Measurements from ENCODE around the gene HSPB7.
"Not testable (repeated sequence)": the region's sequence is repeated elsewhere in the genome, so short reads cannot be mapped to it uniquely, and the experiment has no call there.

Gene HSPB7

GRCh38 chr1:16005597-16005996 lies 12.2 kb downstream of the HSPB7 start:
- DNase-seq = no peak

GRCh38 chr1:16001274-16001673 lies 16.6 kb downstream of the HSPB7 start:
- DNase-seq = not testable (repeated sequence)

- no peak for DNase-seq
These were observed 18.9 kb downstream of the HSPB7 start for GRCh38 chr1:15998929-15999328.

GRCh38 chr1:15997637-15998280 lies 20.1 kb downstream of the HSPB7 start:
- DNase-seq = no peak

GRCh38 chr1:15997076-15997585 lies 20.7 kb downstream of the HSPB7 start:
- DNase-seq = no peak

- DNase-seq = no peak
These were observed 23.1 kb downstream of the HSPB7 start for GRCh38 chr1:15994590-15995351.

GRCh38 chr1:15994081-15994480 lies 23.8 kb downstream of the HSPB7 start:
- DNase-seq = no peak

GRCh38 chr1:15993666-15994065 lies 24.2 kb downstream of the HSPB7 start:
- no peak for DNase-seq

GRCh38 chr1:15992582-15993500 lies 25.0 kb downstream of the HSPB7 start:
- no peak for DNase-seq

- no peak for DNase-seq
These were observed 25.7 kb downstream of the HSPB7 start for GRCh38 chr1:15992187-15992553.

GRCh38 chr1:15991427-15992186 lies 26.2 kb downstream of the HSPB7 start:
- DNase-seq = no peak

- DNase-seq = no peak
These were observed 28.1 kb downstream of the HSPB7 start for GRCh38 chr1:15989776-15990175.

- no peak for DNase-seq
These were observed 28.7 kb downstream of the HSPB7 start for GRCh38 chr1:15988856-15989736.

- DNase-seq = no peak
These were observed 32.1 kb downstream of the HSPB7 start for GRCh38 chr1:15985611-15986297.

GRCh38 chr1:15983275-15983674 lies 34.6 kb downstream of the HSPB7 start:
- no peak for DNase-seq

- no peak for DNase-seq
These were observed 36.2 kb downstream of the HSPB7 start for GRCh38 chr1:15981679-15982078.

- DNase-seq = not testable (repeated sequence)
These were observed 39.9 kb downstream of the HSPB7 start for GRCh38 chr1:15977947-15978346.

- peak; percentile 88 for DNase-seq
These were observed 41.8 kb downstream of the HSPB7 start, which contains the start of gene ZBTB17 for GRCh38 chr1:15975805-15976680. ZBTB17 (minus strand) TSS chr1:15976101; CDS start chr1:15948495, 27,606 bp downstream.

- DNase-seq = peak; percentile 67
These were observed 42.5 kb downstream of the HSPB7 start for GRCh38 chr1:15975358-15975804.

- DNase-seq = no peak
These were observed 43.0 kb downstream of the HSPB7 start for GRCh38 chr1:15974855-15975254.

Data from NK-92 treated with Interleukin-12 subunit alpha and Interleukin-12 subunit beta, amount 100 ng/mL, for 24 hours (cell line).